C4-2B (cell line): Measurements from ENCODE around the gene FRMD4A.

Experiments used
- ZFX ChIP-seq: fragments of 450-650 bp; IDR thresholded peaks from 2 replicates; pipeline ENCODE4 v1.6.1; 2017
- TF ChIP-seq, protein P1 (sequence below): fragments of 450-650 bp; conservative IDR thresholded peaks from 2 replicates; pipeline ENCODE4 v1.5.1; 2017; ENCODE audit warnings: mild to moderate bottlenecking

DNA sequence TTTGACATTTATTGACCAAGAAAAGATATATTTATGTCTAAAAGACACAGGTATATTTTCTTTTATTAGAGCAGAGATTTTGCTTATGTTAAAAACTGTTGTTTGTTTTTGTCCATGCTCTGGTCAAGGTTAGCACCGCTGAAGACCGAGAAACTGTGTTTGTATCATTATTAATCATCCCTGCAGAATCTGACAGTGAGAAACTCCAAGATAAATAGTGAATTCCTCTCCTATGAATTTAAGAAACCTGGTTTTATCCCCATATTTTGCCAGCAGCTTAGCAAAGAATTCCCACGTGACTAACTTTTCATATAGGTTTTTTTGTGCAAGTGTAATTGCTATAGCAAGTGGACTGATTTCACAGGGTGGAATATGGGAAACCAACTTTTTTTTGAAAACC, 77.6 kb downstream of the FRMD4A start:
- TF ChIP-seq, protein P1, sequence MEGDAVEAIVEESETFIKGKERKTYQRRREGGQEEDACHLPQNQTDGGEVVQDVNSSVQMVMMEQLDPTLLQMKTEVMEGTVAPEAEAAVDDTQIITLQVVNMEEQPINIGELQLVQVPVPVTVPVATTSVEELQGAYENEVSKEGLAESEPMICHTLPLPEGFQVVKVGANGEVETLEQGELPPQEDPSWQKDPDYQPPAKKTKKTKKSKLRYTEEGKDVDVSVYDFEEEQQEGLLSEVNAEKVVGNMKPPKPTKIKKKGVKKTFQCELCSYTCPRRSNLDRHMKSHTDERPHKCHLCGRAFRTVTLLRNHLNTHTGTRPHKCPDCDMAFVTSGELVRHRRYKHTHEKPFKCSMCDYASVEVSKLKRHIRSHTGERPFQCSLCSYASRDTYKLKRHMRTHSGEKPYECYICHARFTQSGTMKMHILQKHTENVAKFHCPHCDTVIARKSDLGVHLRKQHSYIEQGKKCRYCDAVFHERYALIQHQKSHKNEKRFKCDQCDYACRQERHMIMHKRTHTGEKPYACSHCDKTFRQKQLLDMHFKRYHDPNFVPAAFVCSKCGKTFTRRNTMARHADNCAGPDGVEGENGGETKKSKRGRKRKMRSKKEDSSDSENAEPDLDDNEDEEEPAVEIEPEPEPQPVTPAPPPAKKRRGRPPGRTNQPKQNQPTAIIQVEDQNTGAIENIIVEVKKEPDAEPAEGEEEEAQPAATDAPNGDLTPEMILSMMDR, result no peak
- TF ChIP-seq ZFX, result no peak
